H1 (cell line): ENCODE measurements around the gene RAB31. TPM values are rescaled to one million over a fixed set of nuclear protein-coding genes. Genes with fewer than 3 reads are reported as not detected.

ENCODE experiments used
- CBX5 ChIP-seq: fragments of 300-800, 300-1000 bp; sonication (generic); IDR thresholded peaks from 2 replicates; pipeline ENCODE4 v1.7.1; 2016; ENCODE audit warnings: antibody characterized with exemption, low read length, low read depth
- KDM5A ChIP-seq: fragments of 200-600 bp; IDR thresholded peaks from 2 replicates; pipeline ENCODE4 v1.7.1; 2012; ENCODE audit warnings: mild to moderate bottlenecking, low read length, inconsistent platforms, mixed read lengths
- MAFK ChIP-seq: IDR thresholded peaks from 2 replicates; pipeline ENCODE4 v1.6.1; 2012; ENCODE audit warnings: low read depth, mild to moderate bottlenecking, improper control_type of control experiment, low read length
- RNF2 ChIP-seq: fragments of 200-900, 300-1000 bp; sonication (generic); IDR thresholded peaks from 2 replicates; pipeline ENCODE4 v1.7.1; 2016; ENCODE audit warnings: borderline replicate concordance, low read depth, mild to moderate bottlenecking, antibody characterized with exemption, low read length; ENCODE audit not compliant: poor library complexity, severe bottlenecking; ENCODE audit errors: missing control alignments
- SP1 ChIP-seq: IDR thresholded peaks from 2 replicates; pipeline ENCODE4 v1.6.1; 2011; ENCODE audit warnings: low read depth, low read length
- polyA plus RNA-seq, 7 experiments: library from polyadenylated mRNA; depleted of rRNA in 3 of 7; stranded (reverse) in 5 of 7; unstranded in 2 of 7; fragments of >200 nt in 5 of 7; fragments of 200-250 nt in 2 of 7; gene quantifications; 1 replicate in 5 of 7; 2 replicates in 1 of 7; 4 replicates in 1 of 7; pipeline versions ENCODE4 v1.2.1 to v1.2.3, GENCODE V29; 2011 to 2013; ENCODE audit warnings: missing spikeins in 2 of 7, mixed read lengths in 2 of 7
- total RNA-seq: library from RNA; stranded (reverse); fragmentation: NEBNext Ultra II Directional; extraction: Animal tissue kit (Norgen Biotek cat#: 25700); gene quantifications from 2 replicates; pipeline ENCODE4 v1.2.1, GENCODE V29; 2021

The RAB31 gene
- total and polyA plus RNA-seq, 2 of the 8 experiments (the other 6 are each of a cell fraction or from before 2014, with no cell fraction given), result 15.2 to 40.9 TPM

GRCh38 chr18:9838144-9838877 is 130.2 kb downstream of the RAB31 start (continued):
- no peak for TF ChIP-seq KDM5A
- TF ChIP-seq CBX5, result no peak
- TF ChIP-seq RNF2, result no peak
- TF ChIP-seq SP1, result peak; percentile 85
- no peak for TF ChIP-seq MAFK
